ENCODE results near the gene PI4KA. TPM values are rescaled to one million over a fixed set of nuclear protein-coding genes. Genes with fewer than 3 reads are reported as not detected.

Gene PI4KA
- total RNA-seq, 1 donor from 2014 or later: 24.4 TPM

DNA sequence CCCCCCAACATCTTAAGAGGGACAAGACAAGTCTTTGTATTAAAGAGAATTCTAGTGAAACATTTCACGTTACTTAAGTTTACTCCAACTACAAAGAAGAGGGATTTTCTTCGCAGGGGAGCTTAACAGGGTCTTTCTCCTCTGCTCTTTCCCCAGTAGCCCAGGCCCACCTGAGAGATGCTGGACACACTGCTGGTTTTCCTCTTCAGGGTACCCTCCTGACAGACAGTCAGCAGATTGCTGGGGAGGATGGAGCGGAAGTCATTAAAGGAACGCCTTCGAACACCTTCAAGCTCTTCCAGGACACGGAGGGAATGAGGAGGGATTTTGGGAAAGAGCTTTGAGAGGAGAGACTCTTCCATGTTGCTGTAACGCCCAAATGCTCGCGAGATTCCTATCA is 39.1 kb downstream of the PI4KA start:
- no peak overlapping the region for H3K4me2 ChIP-seq
- no peak for DNase-seq (ENCODE audit: low spot score)
- Mint-ChIP-seq H3K9me3 (no peaks in the 10 kb centered on the region), H3K27me3 (ENCODE audit: insufficient read depth, low read depth) (peaks cover 2% of the 10 kb centered on the region), H3K27ac (no peak overlapping the region), H3K36me3 (peaks cover 8% of the 10 kb centered on the region), H3K4me3 (no peak overlapping the region), H3K4me1 (no peaks in the 10 kb centered on the region)
- no peaks in the 10 kb centered on the region for H3K4me1 ChIP-seq
- no peaks in the 10 kb centered on the region for H4K20me1 ChIP-seq (ENCODE audit: low read depth)
- no peaks in the 10 kb centered on the region for H3K27me3 ChIP-seq
- H3K79me2 ChIP-seq (ENCODE audit: low read depth): no peaks in the 10 kb centered on the region
- H3K4me3 ChIP-seq: no peak overlapping the region
- H3K27ac ChIP-seq: no peak overlapping the region
- H3K36me3 ChIP-seq: no peaks in the 10 kb centered on the region
- no peak for TF ChIP-seq EZH2phosphoT487 (IDR thresholded peaks at IDR 0.05)
- no peak for TF ChIP-seq CTCF (IDR thresholded peaks at IDR 0.05)
- no peak for TF ChIP-seq EZH2 (IDR thresholded peaks at IDR 0.05)
- no peaks in the 10 kb centered on the region for H3K9me3 ChIP-seq (ENCODE audit: low read depth)
- no peak overlapping the region for H3K9ac ChIP-seq
- H2AFZ ChIP-seq (replicated peaks): no peak overlapping the region
- H3F3A ChIP-seq (ENCODE audit: low read depth): no peaks in the 10 kb centered on the region

GRCh38 chr22:20818471-20818870 is 40.1 kb downstream of the PI4KA start:
- no peaks in the 10 kb centered on the region for H3K4me1 Mint-ChIP-seq

DNA sequence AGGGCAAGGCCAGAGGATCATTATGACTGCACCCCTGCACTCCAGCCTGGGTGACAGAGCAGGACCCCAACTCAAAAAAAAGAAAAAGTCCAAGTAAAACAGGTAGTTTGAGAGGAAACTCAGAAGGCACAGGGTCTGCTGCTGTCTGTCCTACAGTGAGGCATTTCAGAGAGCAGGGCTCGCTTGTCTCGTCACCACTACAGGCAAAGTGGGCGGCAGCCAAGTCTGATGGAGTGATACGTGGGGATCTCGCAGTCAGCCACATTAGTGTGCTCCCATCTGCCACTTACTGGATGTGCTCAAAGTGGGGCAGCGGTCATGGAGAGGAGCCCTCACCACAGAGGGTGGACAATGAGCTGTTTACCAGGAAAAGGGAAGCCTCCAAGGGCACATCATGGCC is 42.1 kb downstream of the PI4KA start:
- Mint-ChIP-seq H3K27ac (no peak overlapping the region), H3K4me1 (no peaks in the 10 kb centered on the region), H3K4me3 (no peak overlapping the region), H3K9me3 (no peaks in the 10 kb centered on the region), H3K27me3 (ENCODE audit: insufficient read depth, low read depth) (peaks cover 2% of the 10 kb centered on the region), H3K36me3 (peaks cover 18% of the 10 kb centered on the region)
- Histone ChIP-seq H3K9ac (no peak overlapping the region), H3F3A (ENCODE audit: low read depth) (no peaks in the 10 kb centered on the region), H2AFZ (replicated peaks) (no peak overlapping the region), H4K20me1 (ENCODE audit: low read depth) (no peaks in the 10 kb centered on the region), H3K79me2 (ENCODE audit: low read depth) (no peaks in the 10 kb centered on the region), H3K4me3 (no peak overlapping the region), H3K9me3 (ENCODE audit: low read depth) (no peaks in the 10 kb centered on the region), H3K27me3 (no peaks in the 10 kb centered on the region), H3K4me1 (no peaks in the 10 kb centered on the region), H3K27ac (no peak overlapping the region), H3K36me3 (no peaks in the 10 kb centered on the region), H3K4me2 (no peak overlapping the region)
- TF ChIP-seq EZH2phosphoT487 (IDR thresholded peaks at IDR 0.05): no peak
- no peak for TF ChIP-seq EZH2 (IDR thresholded peaks at IDR 0.05)
- TF ChIP-seq CTCF (IDR thresholded peaks at IDR 0.05): no peak
- no peak for DNase-seq (ENCODE audit: low spot score)

More at GRCh38 chr22:20818471-20818870, 40.1 kb downstream of the PI4KA start:
- H3F3A ChIP-seq (ENCODE audit: low read depth): no peaks in the 10 kb centered on the region
- Mint-ChIP-seq H3K4me3 (no peak overlapping the region), H3K27me3 (ENCODE audit: insufficient read depth, low read depth) (peaks cover 2% of the 10 kb centered on the region), H3K27ac (no peak overlapping the region), H3K9me3 (no peaks in the 10 kb centered on the region), H3K36me3 (peaks cover 9% of the 10 kb centered on the region)
- H3K27me3 ChIP-seq: no peaks in the 10 kb centered on the region
- TF ChIP-seq EZH2phosphoT487 (IDR thresholded peaks at IDR 0.05): no peak
- no peak for TF ChIP-seq EZH2 (IDR thresholded peaks at IDR 0.05)
- no peak for TF ChIP-seq CTCF (IDR thresholded peaks at IDR 0.05)
- H3K9me3 ChIP-seq (ENCODE audit: low read depth): no peaks in the 10 kb centered on the region
- H3K27ac ChIP-seq: no peak overlapping the region
- no peaks in the 10 kb centered on the region for H3K4me1 ChIP-seq
- no peak overlapping the region for H3K4me2 ChIP-seq
- no peak overlapping the region for H3K4me3 ChIP-seq
- H3K36me3 ChIP-seq: no peaks in the 10 kb centered on the region
- H3K9ac ChIP-seq: no peak overlapping the region
- no peak for DNase-seq (ENCODE audit: low spot score)
- no peaks in the 10 kb centered on the region for H3K79me2 ChIP-seq (ENCODE audit: low read depth)
- no peaks in the 10 kb centered on the region for H4K20me1 ChIP-seq (ENCODE audit: low read depth)
- no peak overlapping the region for H2AFZ ChIP-seq (replicated peaks)

Data from neural progenitor cell (in vitro differentiated cells).